ENCODE measurements around the gene RPS14.

RPS14 gene

GRCh38 chr5:150398722-150399523 lies 50.6 kb downstream of the RPS14 start:
- DNase-seq: no peak

- DNase-seq: no peak
Observed at GRCh38 chr5:150397782-150398721, 51.5 kb downstream of the RPS14 start.

GRCh38 chr5:150397146-150397781 lies 52.3 kb downstream of the RPS14 start:
- DNase-seq: no peak

- DNase-seq: no peak
Observed at GRCh38 chr5:150396267-150396666, 53.3 kb downstream of the RPS14 start.

GRCh38 chr5:150395688-150395975 lies 53.9 kb downstream of the RPS14 start:
- DNase-seq: no peak

GRCh38 chr5:150394912-150395687 lies 54.4 kb downstream of the RPS14 start:
- DNase-seq: no peak

- DNase-seq: no peak
Observed at GRCh38 chr5:150394131-150394530, 55.4 kb downstream of the RPS14 start.

- DNase-seq: no peak
Observed at GRCh38 chr5:150393096-150393645, 56.4 kb downstream of the RPS14 start.

GRCh38 chr5:150392680-150393079 lies 56.9 kb downstream of the RPS14 start:
- DNase-seq: no peak
